Measurements from ENCODE around the gene GALNT10. TPM values are rescaled to one million over a fixed set of nuclear protein-coding genes. Genes with fewer than 3 reads are reported as not detected.

Gene GALNT10
- total and polyA plus RNA-seq, 2 of the 4 experiments (the other 2 are of a cell fraction) = 46.2 to 67.0 TPM

- Histone ChIP-seq H2BK5ac (ENCODE audit: low read depth, low read length, poor library complexity, severe bottlenecking) (no peak overlapping the region), H3K36me3 (ENCODE audit: control insufficient read depth, insufficient read depth, low read length) (peaks cover 13% of the 10 kb centered on the region), H3K9ac (ENCODE audit: low read depth, low read length) (no peak overlapping the region), H3K27me3 (ENCODE audit: control insufficient read depth, insufficient read depth, low read length) (no peaks in the 10 kb centered on the region), H3K4me2 (ENCODE audit: low read depth, low read length) (no peak overlapping the region; the same call in 1 of the 2 replicates), H3K9me1 (ENCODE audit: insufficient read depth, low read length) (peaks cover 5% of the 10 kb centered on the region; the same call in 1 of the 2 replicates), H3K4me3 (ENCODE audit: insufficient read depth, low read depth, low read length) (no peak overlapping the region), H4K5ac (ENCODE audit: low read depth, low read length) (no peak overlapping the region; the same call in 1 of the 2 replicates), H2AFZ (replicated peaks; ENCODE audit: low read length, poor library complexity) (no peak overlapping the region), H3K4ac (ENCODE audit: low read depth, low read length) (no peak overlapping the region), H4K91ac (ENCODE audit: insufficient read depth, low read depth, low read length) (no peak overlapping the region), H2AK9ac (replicated peaks; ENCODE audit: low read depth, low read length, poor library complexity) (no peak overlapping the region), H3K18ac (ENCODE audit: low read depth, low read length) (0 out of 2 replicates have a peak overlapping the region, but pooled peaks have one; percentile 17), H3K27ac (ENCODE audit: insufficient read depth, low read length) (peak overlapping the region; percentile 36; the same call in 1 of the 2 replicates), H4K20me1 (ENCODE audit: insufficient read depth, low read length) (no peaks in the 10 kb centered on the region), H3K23ac (ENCODE audit: low read depth, low read length) (no peak overlapping the region), H3K14ac (replicated peaks; ENCODE audit: low read depth, low read length) (0 out of 2 replicates have a peak overlapping the region, but pooled peaks have one; percentile 11), H3K56ac (ENCODE audit: extremely low read depth, insufficient read depth, low read length) (no peak overlapping the region), H2BK120ac (ENCODE audit: low read depth, low read length) (no peak overlapping the region), H3K4me1 (ENCODE audit: control insufficient read depth, insufficient read depth, low read length) (peaks cover 3% of the 10 kb centered on the region; the same call in 1 of the 2 replicates), H3K79me1 (ENCODE audit: low read depth in 1 of 2, low read length in 2 of 2) (peaks cover 0 to 7% of the 10 kb centered on the region in 2 experiments; a peak in 2 of 4 replicates), H2AK5ac (ENCODE audit: low read depth, low read length) (no peak overlapping the region), H3K9me3 (ENCODE audit: control insufficient read depth, insufficient read depth, low read length) (no peaks in the 10 kb centered on the region), H2BK15ac (ENCODE audit: low read depth, low read length) (no peak overlapping the region), H4K8ac (ENCODE audit: low read depth in 2 of 2, low read length in 2 of 2) (no peak overlapping the region), H2BK20ac (ENCODE audit: low read depth, low read length) (no peak overlapping the region)
- WGBS, 2 experiments (ENCODE audit: extremely low coverage in 2 of 2, insufficient read length in 1 of 2) = 80% methylated on average over 1 of the region's 4 CpGs; no CpG with 5 or more reads in 1 of the 2 experiments
- peak; percentile 31 for ATAC-seq (ENCODE audit: low read depth)
- CTCF ChIA-PET = interaction anchor here (0.6 kb wide), 1 partner anchor 125 kb away, joined by 3 read pairs; no protein-coding TSS in a partner anchor
- dilution Hi-C loops (cut with HindIII; ENCODE audit: low sequenced_read_pairs, unreplicated experiment) = no loop called here
- no TSS peak for BruUV-seq (replicated peaks)
- intact Hi-C loops (cut with micrococcal nuclease) = loop anchor here (2.0 kb wide), 1 partner anchor 428 kb away; no protein-coding TSS in a partner anchor
- TF ChIP-seq CTCF (conservative IDR thresholded peaks at IDR 0.05; ENCODE audit: low read depth, low read length) (no peak), CEBPB (IDR thresholded peaks at IDR 0.05; ENCODE audit: low read depth, low read length) (no peak), RAD21 (IDR thresholded peaks at IDR 0.05; ENCODE audit: low read length) (no peak), CHD1 (IDR thresholded peaks at IDR 0.05; ENCODE audit: low read depth, low read length) (no peak), MAFK (IDR thresholded peaks at IDR 0.05; ENCODE audit: low read depth, low read length) (no peak), ELK1 (IDR thresholded peaks at IDR 0.05; ENCODE audit: borderline replicate concordance, low read depth, low read length) (no peak), RFX5 (IDR thresholded peaks at IDR 0.05; ENCODE audit: low read depth, low read length) (no peak), NFE2L2 (IDR thresholded peaks at IDR 0.05; ENCODE audit: low read depth, low read length) (no peak), SMC3 (IDR thresholded peaks at IDR 0.05; ENCODE audit: low read depth, low read length) (no peak), FOS (IDR thresholded peaks at IDR 0.05; ENCODE audit: low read depth, low read length) (no peak), RCOR1 (IDR thresholded peaks at IDR 0.05; ENCODE audit: insufficient replicate concordance, low read length) (no peak), BHLHE40 (IDR thresholded peaks at IDR 0.05; ENCODE audit: low read depth, low read length) (no peak), USF2 (IDR thresholded peaks at IDR 0.05; ENCODE audit: low read depth, low read length) (no peak), MAZ (IDR thresholded peaks at IDR 0.05; ENCODE audit: borderline replicate concordance, low read depth, low read length) (no peak), POLR2A (IDR thresholded peaks at IDR 0.05; ENCODE audit: low read depth, low read length) (no peak)
- in situ Hi-C loops (cut with MboI; ENCODE audit: low sequenced_read_pairs) = loop anchor here (5.0 kb wide), 2 partner anchors 220 to 335 kb away; no protein-coding TSS in a partner anchor
- POLR2A ChIA-PET (ENCODE audit: unreplicated experiment) = no interaction called here
- DNase-seq = peak; percentile 57
These were observed 216.3 kb downstream of the GALNT10 start for GRCh38 chr5:154406826-154407225.

All from IMR-90 (cell line).